Fibroblast of skin of scalp (primary cell): Measurements from ENCODE around the gene UBASH3A.

Experiments
- DNase-seq: peaks from one replicate; pipeline ENCODE4 v3.0.0-alpha.2; 2013

The UBASH3A gene

DNA sequence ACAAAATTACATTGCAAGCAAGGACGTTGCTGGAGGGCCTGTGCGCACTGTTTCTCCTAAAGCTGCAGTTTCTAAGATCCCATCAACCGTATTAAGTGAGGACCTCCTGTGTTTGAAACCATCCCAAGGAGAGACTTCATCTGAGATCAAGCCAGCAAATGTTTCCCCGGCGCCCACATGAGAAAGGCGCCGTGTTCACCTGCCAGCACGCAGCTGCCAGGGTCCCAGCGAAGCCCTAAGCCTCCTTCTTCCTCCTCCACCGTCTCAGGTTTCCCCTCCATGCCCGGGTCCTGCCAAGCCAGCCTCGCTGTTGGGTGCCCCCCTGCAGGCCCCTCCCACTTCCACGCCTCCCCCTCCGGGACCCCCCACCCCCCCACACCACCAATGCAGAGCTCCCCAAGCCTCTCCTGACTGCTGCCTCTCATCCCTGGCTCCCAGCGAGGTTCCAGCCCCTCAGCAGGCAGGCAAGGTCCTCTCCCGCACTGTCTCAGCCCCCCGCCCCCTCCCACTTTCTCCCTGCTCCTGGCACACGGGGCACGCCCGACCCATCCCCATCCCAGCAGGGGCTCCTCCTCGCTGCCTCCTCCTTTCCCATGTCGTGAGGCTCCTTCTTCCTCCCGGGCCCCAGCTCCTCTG, 28.7 kb upstream of the UBASH3A start:
- DNase-seq, result no peak

DNA sequence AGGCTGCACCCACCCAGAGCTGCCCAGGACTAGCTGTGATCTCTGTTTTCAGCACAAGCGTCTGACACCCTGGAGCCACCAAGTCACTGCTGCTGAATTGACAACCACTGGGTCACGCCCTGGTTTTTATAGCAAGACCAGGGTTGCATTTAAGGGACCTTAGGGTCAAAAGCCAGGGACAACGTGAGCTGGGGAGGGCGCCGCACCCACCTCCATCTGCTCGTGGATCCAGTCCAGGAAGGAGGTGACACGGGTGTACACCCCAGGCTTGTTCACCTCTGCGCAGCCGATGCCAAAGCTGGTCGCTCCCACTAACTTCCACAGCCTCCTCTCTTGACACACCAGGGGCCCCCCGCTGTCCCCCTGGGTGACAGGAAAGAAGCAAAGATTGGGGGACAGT, 28.2 kb upstream of the UBASH3A start:
- DNase-seq, result no peak

DNA sequence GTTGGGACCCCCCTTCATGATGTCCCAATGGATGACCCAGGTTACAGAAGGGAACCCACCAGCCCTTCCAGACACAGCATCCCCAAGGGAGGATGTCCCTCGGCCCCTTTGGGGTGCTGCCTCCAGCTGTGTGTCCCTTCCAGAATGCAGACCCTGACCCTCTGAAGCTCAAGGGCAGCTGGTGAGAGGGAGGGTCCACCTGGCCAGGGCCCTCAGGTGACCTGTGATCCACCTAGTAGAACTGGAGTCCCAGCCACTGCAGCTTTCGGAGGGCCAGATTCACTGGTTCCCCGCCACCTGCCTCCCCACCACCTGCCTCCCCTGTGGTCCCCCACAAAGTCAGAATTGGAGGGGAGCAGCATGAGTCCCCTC, 27.8 kb upstream of the UBASH3A start:
- DNase-seq, result no peak

DNA sequence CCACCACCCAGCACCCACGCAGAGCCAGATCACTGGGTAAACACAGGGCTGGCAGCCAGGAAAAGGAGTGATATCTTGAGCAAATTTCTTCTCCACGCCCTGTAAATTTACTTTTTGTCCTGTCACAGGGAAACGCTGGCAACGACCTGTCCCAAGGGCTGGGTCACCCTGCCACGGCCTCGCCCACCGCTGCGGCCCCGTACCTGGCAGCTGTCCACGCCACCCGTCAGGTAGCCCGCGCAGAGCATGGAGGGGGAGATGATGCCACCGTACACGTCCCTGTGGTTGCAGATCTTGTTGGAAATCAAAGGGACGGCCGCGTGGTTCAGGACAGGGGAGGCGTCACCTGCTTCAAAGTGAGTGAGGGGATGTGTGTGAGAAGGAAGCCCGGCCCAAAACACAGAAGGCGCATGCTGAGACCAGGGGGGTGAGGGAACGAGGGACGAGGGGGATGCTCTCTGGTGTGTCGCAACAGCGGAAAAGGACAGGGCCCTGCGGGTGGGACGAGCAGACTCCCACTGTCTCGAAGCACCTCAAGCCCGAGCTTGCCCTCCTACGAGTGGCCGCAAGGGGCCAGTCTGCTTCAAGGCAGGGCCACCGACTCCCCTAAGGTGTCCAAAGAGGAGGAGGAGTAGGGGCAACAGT, 27.2 kb upstream of the UBASH3A start:
- DNase-seq, result no peak

DNA sequence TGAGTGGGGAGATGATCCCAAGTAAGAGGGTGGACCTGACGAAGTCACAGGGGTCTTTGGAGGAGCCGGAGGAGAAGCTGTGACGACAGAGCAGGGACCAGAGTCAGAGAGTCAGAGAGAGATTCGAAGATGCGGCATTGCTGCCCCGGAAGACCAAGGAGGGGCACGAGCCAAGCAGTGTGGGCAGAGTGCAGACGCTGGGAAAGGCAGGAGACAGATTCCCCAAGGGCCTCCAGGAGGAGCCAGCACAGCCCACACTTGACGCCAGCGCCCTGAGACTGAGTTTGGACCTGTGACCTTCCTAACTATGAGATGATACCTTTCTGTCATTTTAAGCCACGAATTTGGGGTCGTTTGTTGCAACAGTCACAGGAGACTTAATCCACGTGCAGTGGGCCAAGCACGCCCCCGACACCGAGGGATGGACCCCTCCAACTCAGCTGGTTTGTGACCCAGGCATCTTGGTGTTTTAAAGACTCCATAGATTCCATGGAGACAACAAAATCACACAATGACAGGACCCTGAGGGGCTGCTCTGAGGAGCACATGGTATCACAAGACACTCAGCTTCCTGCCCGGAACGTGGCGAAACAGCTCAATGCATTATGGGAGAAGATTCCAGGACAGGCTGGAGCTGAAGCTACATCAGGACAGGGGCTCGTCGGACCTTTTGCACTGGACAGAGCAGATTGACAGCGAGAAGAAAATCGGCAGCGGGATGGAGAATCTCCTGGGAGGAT, 26.3 kb upstream of the UBASH3A start:
- DNase-seq, result no peak

DNA sequence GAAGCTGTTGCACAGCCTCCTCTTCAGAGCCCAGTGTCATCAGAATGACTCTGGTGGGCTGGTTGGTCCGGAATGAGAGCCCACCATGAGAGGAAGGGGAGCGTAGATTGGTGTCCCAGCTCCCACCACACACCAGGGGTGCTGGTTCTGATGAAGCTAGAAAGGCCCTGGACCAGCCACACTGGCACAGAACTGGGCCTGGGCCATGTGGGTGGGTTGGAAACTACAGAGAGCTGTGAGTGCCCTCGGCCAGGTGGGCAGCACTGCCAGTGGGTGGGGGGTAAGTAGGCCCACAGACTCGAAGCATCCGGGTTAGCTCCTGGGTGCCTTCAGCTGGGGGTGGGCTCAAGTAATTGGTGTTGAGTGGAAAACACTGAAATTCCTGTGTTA, 25.8 kb upstream of the UBASH3A start:
- DNase-seq, result no peak

DNA sequence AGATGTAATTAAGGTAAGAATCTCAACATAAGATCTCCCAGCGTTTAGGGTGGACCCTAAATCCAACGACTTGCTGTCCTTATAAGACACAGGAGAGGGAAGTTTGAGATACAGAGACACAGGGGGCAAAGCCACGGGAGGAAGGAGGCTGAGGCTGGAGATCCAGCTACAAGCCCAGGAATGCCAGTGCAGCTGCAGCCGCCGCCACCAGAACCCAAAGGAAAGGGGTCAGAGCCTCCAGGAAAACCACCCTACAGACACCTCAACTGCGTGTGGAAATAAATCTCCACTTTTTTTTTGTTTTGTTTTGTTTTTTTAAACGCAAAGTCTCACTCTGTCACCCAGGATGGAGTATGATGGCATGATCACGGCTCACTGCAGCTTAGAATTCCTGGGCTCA, 25.3 kb upstream of the UBASH3A start:
- no peak for DNase-seq

DNA sequence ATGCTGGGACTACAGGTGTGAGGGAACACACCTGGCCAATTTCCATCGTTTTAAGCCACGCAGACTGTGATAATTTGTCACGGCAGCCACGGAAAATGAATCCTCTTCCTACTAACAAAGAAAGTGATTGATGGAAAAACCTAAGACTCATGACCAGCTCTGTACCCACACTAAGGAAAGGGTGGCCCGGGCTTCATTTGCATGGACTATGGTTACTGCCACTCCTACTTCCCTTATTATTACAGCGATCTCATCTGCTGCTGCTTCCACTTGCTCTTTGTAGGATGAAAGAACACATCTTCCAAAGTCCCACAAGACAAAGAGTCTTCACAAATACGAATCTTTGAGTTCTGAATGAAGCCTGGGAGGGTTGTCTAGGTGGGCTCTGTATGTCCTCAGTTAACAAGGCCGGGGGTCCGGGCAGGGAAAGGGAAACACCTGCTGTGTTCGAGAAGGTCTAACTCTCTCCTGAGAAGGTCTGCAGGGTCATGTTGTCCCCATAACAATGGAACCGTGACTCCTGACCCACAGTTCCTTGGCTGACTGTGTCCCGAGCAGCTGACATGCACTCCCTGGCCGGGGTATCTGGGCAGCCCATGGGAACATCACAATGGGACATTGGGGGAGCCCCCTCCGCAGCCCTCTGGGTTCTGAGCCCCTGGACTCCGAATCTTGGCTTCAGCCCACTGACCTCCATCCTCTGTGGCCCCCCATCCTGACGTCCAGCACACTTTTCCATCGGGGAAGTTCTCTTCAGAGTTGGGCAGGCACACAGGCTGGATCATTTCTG, 24.1 kb upstream of the UBASH3A start:
- DNase-seq, result no peak

DNA sequence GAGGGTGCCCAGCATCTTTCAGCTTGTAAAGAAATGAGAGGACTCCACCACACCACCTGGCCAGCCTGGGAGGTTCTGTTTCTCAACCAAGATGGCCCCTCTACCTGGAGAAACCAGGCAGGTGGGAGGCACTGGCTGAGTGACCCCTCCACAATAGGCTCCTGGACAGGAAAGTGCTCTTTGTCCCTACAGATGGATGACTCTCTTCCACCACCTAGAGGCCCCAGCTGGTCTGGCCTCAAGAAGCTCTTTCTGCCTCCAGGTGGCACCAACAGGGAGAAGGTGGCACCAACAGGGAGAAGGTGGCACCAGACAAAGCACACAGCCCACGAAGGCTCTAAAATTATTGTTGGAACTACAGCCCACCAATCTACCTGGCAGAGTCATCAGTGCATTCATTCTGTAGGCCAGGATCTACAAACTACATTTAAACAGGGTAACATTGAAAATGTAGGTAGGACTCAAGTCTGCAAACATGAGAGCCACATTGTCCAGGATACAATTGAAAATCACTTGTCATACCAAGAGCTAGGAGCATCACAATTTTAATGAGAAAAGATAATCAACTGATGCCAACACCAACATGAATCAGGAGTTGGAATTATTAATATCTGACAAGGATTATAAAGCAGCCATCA, 22.2 kb upstream of the UBASH3A start:
- DNase-seq, result peak; percentile 11

DNA sequence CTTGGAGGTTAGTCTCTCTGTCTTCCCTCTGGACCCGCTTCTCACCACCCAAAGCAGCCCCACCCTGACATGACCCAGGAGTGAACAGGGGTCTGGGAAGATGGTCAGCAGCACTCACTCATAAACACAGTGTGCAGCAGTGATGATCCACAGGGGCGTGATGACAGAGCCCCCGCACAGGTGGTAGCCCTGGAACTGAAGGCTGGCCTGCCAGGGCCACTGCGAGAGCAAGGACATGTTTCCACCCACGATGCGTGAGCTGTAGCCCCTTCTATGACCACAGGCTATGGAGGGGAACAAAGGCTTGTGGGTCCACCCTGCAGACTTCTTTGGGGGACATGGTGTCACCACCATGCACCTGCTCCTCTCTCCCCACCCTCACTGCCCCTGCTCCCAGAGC, 20.8 kb upstream of the UBASH3A start:
- DNase-seq, result no peak

DNA sequence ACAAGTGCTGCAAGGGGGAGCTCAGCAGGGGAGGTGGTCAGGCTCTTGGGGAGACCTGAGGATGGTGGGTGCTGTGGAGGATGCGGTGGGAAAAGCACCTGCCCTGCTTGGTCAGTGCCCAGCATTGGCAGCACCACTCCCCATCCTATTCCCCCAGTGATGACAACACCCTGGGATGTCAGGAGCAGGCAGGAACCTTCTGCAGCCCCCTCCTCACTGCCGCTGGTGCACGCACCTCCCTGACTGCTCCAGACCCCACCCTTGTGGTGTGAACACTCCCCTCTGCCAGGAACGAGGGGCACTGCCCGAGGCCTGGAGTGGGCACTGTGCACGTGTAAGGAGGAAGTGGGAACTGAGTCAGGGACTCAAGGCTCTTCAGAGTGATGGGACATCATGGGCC, 20.4 kb upstream of the UBASH3A start:
- DNase-seq, result no peak

DNA sequence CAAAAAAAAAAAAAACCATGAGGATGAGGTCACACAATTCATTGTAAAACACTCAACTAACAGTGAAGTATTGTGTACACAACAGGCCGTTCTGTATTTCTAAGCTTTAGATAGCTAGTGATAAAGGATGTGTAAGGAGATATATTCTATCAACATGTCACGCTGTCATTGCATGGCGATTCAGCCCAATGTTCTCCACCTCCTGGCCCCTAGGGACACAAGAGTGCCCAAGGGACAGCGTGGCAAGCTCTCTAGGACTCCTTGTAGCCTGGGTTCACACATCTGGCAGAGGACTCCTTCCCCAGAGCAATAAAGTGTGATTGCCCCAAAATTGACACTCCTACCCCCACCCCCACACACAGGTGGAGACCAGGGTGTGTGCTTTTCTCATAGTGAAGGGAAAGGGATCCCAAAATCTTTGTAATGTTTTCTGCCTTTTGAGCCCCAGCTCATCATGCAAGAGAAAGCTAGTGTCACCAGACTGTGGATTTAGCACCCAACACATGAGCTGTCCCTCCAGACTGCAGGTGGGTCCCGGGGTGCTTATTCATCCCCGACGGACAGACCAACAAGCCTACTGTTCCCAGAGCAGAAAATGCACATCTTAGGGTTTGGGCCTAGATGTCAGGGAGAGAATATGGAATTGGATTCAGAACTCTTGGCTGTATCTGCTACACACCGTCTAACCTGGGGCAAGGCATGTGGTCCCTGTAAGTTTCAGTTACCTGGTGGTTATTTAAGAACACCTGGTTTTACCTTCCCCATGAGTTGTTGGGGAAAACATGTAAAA, 19.4 kb upstream of the UBASH3A start:
- DNase-seq, result no peak

DNA sequence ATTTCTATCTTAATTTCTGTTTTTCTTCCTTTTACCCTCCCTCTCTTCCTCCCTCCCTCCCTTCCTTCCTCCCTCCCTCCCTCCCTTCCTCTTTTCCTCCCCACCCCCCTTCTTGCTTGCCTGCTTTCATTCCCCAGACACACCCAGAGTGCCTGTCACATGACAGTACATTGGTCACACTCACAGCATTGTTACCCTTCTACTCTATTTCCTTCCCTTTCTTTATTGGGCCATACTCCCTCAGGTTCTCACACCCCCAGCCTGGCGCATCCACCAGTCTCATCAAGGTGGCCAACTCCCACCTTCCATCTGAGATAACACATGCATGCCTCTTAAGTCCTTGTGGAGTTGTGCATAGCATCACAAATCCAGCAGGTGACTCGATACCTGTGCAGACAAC, 18.7 kb upstream of the UBASH3A start:
- no peak for DNase-seq

DNA sequence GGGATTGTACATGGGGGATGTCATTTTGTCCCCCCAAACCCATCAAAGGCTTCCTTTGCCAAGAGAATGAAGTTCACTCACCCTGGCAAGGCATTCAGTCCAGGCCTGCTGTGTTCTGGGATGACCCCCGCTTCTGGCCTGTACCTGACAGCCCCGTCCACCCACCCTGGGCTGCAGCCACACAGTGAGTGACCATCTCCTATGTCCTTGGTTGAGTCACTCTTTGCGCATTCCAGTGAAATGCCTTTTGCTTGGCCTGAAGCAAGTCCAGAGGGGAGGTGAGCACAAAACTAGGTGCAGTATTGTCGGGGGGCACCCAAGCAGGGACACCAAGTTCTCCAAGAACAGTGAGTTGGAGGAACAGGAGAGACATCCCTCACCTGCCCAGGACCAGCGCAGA, 18.1 kb upstream of the UBASH3A start:
- DNase-seq, result no peak

DNA sequence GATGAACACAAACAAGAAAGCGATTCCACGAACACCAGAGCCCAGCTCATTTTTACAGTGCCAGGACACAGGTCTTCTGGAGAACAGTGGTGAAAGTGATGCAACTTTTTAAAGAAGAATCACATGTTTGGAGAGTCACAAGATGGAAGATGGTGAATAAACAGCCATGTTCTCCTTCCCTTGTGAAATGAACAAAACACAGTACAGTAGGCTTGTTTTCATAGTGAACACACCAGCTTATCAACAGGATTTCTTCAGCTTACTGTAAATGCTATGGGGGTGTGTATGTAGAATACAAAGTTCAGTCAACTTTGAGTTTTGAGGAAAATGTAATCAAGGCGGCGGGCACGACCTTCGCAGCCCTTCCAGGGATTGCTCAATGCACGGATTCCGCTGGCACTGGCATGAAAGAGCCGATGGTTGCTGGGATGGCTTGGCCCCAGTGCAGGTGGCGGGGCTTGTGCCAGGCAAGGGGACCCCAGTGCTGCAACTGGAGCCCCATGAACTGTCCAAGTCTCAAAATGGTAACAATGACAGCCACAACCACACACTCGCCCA, 17.6 kb upstream of the UBASH3A start:
- no peak for DNase-seq

DNA sequence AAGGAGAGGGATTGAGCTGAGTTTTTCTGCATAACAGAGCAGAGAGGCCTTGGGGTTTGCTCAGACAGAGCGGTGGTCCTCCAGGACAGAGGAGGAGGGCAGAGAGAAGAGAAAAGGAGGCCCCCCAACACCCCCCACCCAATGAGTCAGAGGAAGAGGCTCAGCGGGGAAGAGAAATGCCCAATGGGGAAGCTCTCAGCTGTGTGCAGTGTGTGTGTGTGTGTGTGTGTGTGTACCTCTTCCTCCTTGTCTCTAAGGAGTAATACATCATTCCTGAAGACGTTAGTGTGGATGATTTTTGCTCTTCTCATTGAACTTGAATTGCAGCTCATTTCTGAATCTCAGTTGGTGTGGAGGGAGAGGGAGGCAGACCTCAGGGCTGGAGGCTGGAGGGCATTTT, 16.5 kb upstream of the UBASH3A start:
- DNase-seq, result no peak

DNA sequence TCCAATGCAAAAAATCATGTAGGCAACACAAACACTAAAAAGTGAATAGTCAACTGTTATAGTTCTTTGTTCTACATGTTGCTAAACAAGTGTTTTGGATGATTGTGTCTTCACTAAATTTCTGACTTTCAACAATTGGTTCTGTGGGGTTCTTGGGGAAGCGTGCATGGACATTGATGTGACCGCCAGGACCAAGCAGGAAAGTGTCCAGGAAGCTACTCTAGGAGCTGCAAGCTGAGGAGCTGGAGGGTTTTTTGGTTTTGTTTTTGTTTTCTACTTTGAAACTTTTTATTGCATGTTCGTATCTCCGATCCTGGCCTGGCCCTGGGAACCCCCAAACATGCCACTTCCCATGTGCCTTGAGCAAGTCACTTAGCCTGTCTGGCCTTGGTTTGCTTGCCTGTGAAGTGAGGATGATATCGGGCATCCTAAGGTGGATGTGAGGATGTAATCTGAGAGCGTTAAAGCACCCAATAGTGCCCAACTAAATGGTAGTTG, 15.8 kb upstream of the UBASH3A start:
- no peak for DNase-seq

DNA sequence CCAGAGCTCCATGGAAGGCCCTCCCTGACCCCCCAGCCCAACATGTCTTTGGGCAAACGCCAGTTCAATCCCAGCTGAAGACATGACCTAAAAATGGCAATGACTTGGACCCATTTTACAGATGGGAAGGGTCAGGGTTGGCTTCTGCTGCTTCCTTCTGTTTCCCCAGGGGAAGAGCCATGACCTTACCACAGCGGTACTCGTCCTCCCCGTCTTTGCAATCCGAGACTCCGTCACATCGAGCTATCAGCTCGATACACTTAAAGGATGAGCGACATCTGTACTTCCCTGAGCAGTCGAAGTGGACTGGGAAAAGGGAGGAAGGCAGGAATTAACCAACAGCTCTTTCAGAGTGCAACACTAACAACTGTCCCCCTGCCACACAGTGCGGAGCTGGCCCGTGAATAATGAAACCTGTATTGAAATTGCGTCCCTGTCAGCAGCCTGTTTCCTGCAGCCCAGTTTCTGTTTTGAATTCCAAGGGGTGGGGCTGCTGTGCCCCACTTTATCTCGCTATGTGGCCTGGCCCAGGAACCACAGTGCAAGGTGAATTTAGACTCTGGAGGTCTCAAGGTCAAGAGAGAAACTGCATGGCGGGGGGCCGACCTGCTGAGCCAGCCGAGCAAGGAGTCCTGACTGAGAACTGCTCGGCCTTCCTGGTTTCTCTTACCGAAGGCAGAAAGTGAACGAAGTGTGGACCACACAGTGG, 14.8 kb upstream of the UBASH3A start:
- DNase-seq, result no peak

DNA sequence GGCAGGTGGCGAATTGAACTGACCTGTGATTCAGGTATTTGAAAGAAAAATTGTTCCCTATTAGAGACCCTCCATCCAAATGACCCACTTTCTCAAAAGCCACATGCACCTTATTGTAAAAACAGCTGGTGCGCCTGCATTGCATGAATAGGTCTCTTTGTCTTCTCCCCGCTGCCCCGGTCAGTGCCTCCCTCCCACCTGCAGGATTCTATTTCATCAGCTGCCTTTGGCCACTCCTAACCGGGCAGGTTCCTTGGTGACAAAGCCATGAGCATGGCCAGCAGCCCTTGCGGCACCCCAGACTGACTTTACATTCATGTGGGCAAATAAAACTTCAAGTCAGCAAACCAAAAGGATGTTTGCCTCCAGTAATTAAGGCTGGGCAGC, 14.3 kb upstream of the UBASH3A start:
- DNase-seq, result no peak

DNA sequence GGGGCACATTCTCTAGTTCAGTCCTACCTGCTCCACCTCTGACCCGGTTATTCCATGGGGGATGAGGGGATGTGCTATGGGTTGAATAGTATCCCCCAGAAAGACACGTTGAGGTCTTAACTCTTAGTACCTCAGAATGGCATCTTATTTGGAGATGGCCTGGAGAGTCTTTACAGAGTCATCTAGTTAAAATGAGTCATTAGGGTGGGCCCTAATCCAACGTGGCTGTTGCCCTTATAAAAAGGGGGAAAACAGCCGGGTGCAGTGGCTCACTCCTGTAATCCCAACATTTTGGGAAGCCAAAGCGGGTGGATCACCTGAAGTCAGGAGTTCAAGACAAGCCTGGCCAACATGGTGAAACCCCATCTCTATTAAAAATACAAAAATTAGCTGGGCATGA, 13.5 kb upstream of the UBASH3A start:
- DNase-seq, result no peak

DNA sequence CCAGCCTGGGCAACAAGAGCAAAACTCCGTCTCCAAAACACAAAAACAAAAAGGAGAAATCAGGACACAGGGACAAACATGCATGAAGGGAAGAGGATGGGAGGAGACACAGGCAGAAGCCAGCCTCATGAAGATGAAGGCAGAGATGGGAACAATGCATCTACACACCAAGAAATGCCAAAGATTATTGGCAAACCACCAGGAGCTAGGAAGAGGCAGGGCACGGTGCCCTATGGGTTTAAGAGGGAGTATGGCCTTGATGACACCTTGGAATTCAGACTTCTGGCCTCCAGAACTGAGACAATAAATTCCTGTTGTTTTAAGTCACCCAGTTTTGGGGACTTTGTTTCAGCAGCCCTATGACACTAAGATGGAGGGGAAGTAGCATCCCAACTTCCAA, 13.0 kb upstream of the UBASH3A start:
- DNase-seq, result no peak
